ENCODE data around the gene ZNF165.
"Not testable (repeated sequence)": the region's sequence is repeated elsewhere in the genome, so short reads cannot be mapped to it uniquely, and the experiment has no call there.

DNA sequence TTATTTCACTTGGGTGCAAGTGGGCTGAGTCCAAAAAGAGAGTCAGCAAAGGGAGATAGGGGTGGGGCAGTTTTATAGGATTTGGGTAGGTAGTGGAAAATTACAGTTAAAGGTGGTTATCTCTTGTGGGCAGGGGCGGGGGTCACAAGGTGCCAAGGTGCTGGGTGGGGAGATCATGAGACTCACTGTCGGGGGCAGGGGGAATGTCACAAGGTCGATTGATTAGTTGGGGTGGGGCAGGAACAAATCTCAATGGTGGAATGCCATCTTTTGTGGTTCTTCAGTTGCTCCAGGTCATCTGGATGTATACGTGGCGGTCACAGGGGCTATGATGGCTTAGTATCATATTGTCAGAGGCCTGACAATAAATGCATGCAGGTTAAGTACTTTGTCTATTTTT is 41.9 kb downstream of the ZNF165 start:
- TF ChIP-seq, protein P1, sequence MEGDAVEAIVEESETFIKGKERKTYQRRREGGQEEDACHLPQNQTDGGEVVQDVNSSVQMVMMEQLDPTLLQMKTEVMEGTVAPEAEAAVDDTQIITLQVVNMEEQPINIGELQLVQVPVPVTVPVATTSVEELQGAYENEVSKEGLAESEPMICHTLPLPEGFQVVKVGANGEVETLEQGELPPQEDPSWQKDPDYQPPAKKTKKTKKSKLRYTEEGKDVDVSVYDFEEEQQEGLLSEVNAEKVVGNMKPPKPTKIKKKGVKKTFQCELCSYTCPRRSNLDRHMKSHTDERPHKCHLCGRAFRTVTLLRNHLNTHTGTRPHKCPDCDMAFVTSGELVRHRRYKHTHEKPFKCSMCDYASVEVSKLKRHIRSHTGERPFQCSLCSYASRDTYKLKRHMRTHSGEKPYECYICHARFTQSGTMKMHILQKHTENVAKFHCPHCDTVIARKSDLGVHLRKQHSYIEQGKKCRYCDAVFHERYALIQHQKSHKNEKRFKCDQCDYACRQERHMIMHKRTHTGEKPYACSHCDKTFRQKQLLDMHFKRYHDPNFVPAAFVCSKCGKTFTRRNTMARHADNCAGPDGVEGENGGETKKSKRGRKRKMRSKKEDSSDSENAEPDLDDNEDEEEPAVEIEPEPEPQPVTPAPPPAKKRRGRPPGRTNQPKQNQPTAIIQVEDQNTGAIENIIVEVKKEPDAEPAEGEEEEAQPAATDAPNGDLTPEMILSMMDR (IDR thresholded peaks at IDR 0.05), result not testable (repeated sequence)
- TF ChIP-seq POLR2A, EP300 (IDR thresholded peaks at IDR 0.05): not testable (repeated sequence)
